HepG2 (cell line): Measurements from ENCODE around the gene PLPPR2. TPM values are rescaled to one million over a fixed set of nuclear protein-coding genes. Genes with fewer than 3 reads are reported as not detected.
A peak's percentile ranks its signal among the peaks of the same experiment; 100 is the strongest.

Experiments used
- BRCA1 ChIP-seq: sonication (generic); formaldehyde crosslinking; IDR thresholded peaks from 2 replicates; pipeline ENCODE4 v1.4.0; 2020; ENCODE audit warnings: missing genetic modification reagents
- EZH2 ChIP-seq: conservative IDR thresholded peaks from 2 replicates; pipeline ENCODE4 v1.6.1; 2012; ENCODE audit warnings: mild to moderate bottlenecking, low read depth, low read length, moderate library complexity
- GATAD2A ChIP-seq: IDR thresholded peaks from 2 replicates; pipeline ENCODE4 v1.6.1; 2016
- GLMP ChIP-seq: sonication (generic); formaldehyde crosslinking; IDR thresholded peaks from 2 replicates; pipeline ENCODE4 v1.9.0; 2021; ENCODE audit warnings: missing genetic modification reagents, mild to moderate bottlenecking, borderline replicate concordance
- HMG20B ChIP-seq: conservative IDR thresholded peaks from 2 replicates; pipeline ENCODE4 v1.6.1; 2016; ENCODE audit warnings: missing genetic modification reagents, missing compliant biosample characterization
- HOXA5 ChIP-seq: sonication (generic); formaldehyde crosslinking; IDR thresholded peaks from 2 replicates; pipeline ENCODE4 v1.4.0; 2020; ENCODE audit warnings: missing genetic modification reagents
- KMT2B ChIP-seq: IDR thresholded peaks from 2 replicates; pipeline ENCODE4 v1.6.1; 2016; ENCODE audit warnings: missing genetic modification reagents, missing compliant biosample characterization
- MATR3 ChIP-seq: sonication (generic); formaldehyde crosslinking; IDR thresholded peaks from 2 replicates; pipeline ENCODE4 v1.4.0; 2020; ENCODE audit warnings: missing genetic modification reagents
- MIXL1 ChIP-seq: IDR thresholded peaks from 2 replicates; pipeline ENCODE4 v1.6.1; 2016
- MYC ChIP-seq: sonication (generic); formaldehyde crosslinking; IDR thresholded peaks from 2 replicates; pipeline ENCODE4 v1.9.0; 2021; ENCODE audit warnings: missing genetic modification reagents, borderline replicate concordance
- NFE2L2 ChIP-seq: fragments of 150-350 bp; IDR thresholded peaks from 2 replicates; pipeline ENCODE4 v1.6.1; 2014; ENCODE audit warnings: low read length
- NR3C1 ChIP-seq: sonication (generic); formaldehyde crosslinking; IDR thresholded peaks from 2 replicates; pipeline ENCODE4 v1.4.0; 2020; ENCODE audit warnings: missing genetic modification reagents
- PAWR ChIP-seq: sonication (generic); formaldehyde crosslinking; IDR thresholded peaks from 2 replicates; pipeline ENCODE4 v1.4.0; 2020; ENCODE audit warnings: missing genetic modification reagents, mild to moderate bottlenecking, borderline replicate concordance
- SMARCE1 ChIP-seq: fragments of 450-650 bp; IDR thresholded peaks from 2 replicates; pipeline ENCODE4 v1.6.1; 2017; ENCODE audit warnings: borderline replicate concordance
- SP140L ChIP-seq: sonication (generic); formaldehyde crosslinking; IDR thresholded peaks from 2 replicates; pipeline ENCODE4 v1.4.0; 2020; ENCODE audit warnings: missing genetic modification reagents, borderline replicate concordance
- ZFAT ChIP-seq: sonication (generic); formaldehyde crosslinking; conservative IDR thresholded peaks from 2 replicates; pipeline ENCODE4 v1.8.1; 2023; ENCODE audit warnings: missing genetic modification reagents, inconsistent platforms
- ZFYVE20 ChIP-seq: sonication (generic); formaldehyde crosslinking; IDR thresholded peaks from 2 replicates; pipeline ENCODE4 v1.8.0; 2023; ENCODE audit warnings: low read depth, mild to moderate bottlenecking, moderate library complexity, missing genetic modification reagents, borderline replicate concordance
- ZNF256 ChIP-seq: sonication (generic); formaldehyde crosslinking; conservative IDR thresholded peaks from 2 replicates; pipeline ENCODE4 v1.4.0; 2020; ENCODE audit warnings: missing genetic modification reagents
- ZNF354B ChIP-seq: sonication (generic); formaldehyde crosslinking; IDR thresholded peaks from 2 replicates; pipeline ENCODE4 v1.8.0; 2022; ENCODE audit warnings: mild to moderate bottlenecking, missing genetic modification reagents
- ZNF407 ChIP-seq: sonication (generic); formaldehyde crosslinking; IDR thresholded peaks from one replicate; pipeline ENCODE4 v1.5.1; 2020; ENCODE audit warnings: mild to moderate bottlenecking, missing genetic modification reagents; ENCODE audit errors: not compliant biosample characterization
- ZNF597 ChIP-seq: sonication (generic); formaldehyde crosslinking; IDR thresholded peaks from 2 replicates; pipeline ENCODE4 v1.5.0; 2020; ENCODE audit warnings: missing genetic modification reagents
- ZSCAN12 ChIP-seq: sonication (generic); formaldehyde crosslinking; IDR thresholded peaks from 2 replicates; pipeline ENCODE4 v1.9.0; 2021; ENCODE audit warnings: mild to moderate bottlenecking, missing genetic modification reagents
- polyA plus RNA-seq, 8 experiments: library from polyadenylated mRNA; depleted of rRNA in 3 of 8; stranded (reverse) in 7 of 8; unstranded in 1 of 8; fragments of >200 nt; fragmentation: Illumina TruSeq in 4 of 8; extraction: Trizol in 4 of 8; gene quantifications; 2 replicates each; pipeline versions ENCODE4 v1.2.1 to v1.2.3, GENCODE V29; 2011 to 2016; ENCODE audit warnings: low read depth in 4 of 8, missing spikeins in 1 of 8, mixed read lengths in 1 of 8; ENCODE audit not compliant: insufficient read depth in 1 of 8
- total RNA-seq, 5 experiments: library from RNA; depleted of rRNA; stranded (reverse); fragments of >200 nt; fragmentation: Illumina TruSeq; extraction: Trizol; gene quantifications; 2 replicates each; pipeline ENCODE4 v1.2.3, GENCODE V29; 2016; ENCODE audit warnings: low read depth in 1 of 5

The PLPPR2 gene
- total and polyA plus RNA-seq, 2 of the 13 experiments (the other 11 are each of a cell fraction or from before 2014, with no cell fraction given): 1.5 to 2.1 TPM

- TF ChIP-seq ZNF407 (CRISPR knock-in tag) (no peak), PAWR (CRISPR knock-in tag) (peak; percentile 82; the same call in 1 of the 2 replicates), ZSCAN12 (CRISPR knock-in tag) (no peak), ZFYVE20 (CRISPR knock-in tag) (no peak), HMG20B (CRISPR knock-in tag) (no peak), ZNF597 (CRISPR knock-in tag) (no peak), NFE2L2 (no peak), ZNF256 (CRISPR knock-in tag) (0 out of 2 replicates have a peak, but pooled peaks have one; percentile 36), GLMP (no peak), SP140L (CRISPR knock-in tag) (no peak), BRCA1 (CRISPR knock-in tag) (no peak), KMT2B (CRISPR knock-in tag) (no peak), EZH2 (no peak), HOXA5 (CRISPR knock-in tag) (no peak), ZFAT (CRISPR knock-in tag) (0 out of 2 replicates have a peak, but pooled peaks have one; percentile 20), GATAD2A (no peak), NR3C1 (no peak), SMARCE1 (no peak), MIXL1 (CRISPR knock-in tag) (no peak), ZNF354B (no peak), MATR3 (CRISPR knock-in tag) (no peak), MYC (CRISPR knock-in tag) (no peak)
These were observed 20.1 kb downstream of the PLPPR2 start (continued) for GRCh38 chr19:11375143-11375948.
